GM12878 (cell line): ENCODE results near the gene TCP11L1. TPM values are rescaled to one million over a fixed set of nuclear protein-coding genes. Genes with fewer than 3 reads are reported as not detected.

Experiments used
- ATAC-seq: fragments of 200-7000 bp; cut with Tn5 transposase; 3 replicates; pipeline ENCODE4 v1.9.1; 2020; ENCODE audit warnings: mild to moderate bottlenecking, moderate library complexity
- BruUV-seq: library from RNA; stranded (reverse); fragments of 400-500 nt; replicated peaks from 2 replicates; lab custom pipeline; 2021; lab: Mats Ljungman, UMichigan
- CTCF ChIA-PET: fragments of 300-600 bp; sonication (Branson Sonifier 250); formaldehyde crosslinking; extraction: SDS; loops from one replicate; lab custom pipeline; 2021; ENCODE audit warnings: inconsistent platforms; lab: Yijun Ruan, JAX
- POLR2A ChIA-PET: fragments of 350-600 bp; formaldehyde crosslinking; extraction: SDS; loops from one replicate; lab custom pipeline; 2021; ENCODE audit warnings: inconsistent platforms; lab: Charles Lee
- RAD21 ChIA-PET: fragments of 300-600 bp; sonication (Branson Sonifier 250); formaldehyde crosslinking; loops from one replicate; lab custom pipeline; 2023; ENCODE audit warnings: antibody characterized with exemption; ENCODE audit not compliant: unreplicated experiment; lab: Charles Lee
- SMC1A ChIA-PET: fragments of 300-600 bp; sonication (Branson Sonifier 250); formaldehyde crosslinking; loops from one replicate; lab custom pipeline; 2023; ENCODE audit not compliant: unreplicated experiment, uncharacterized antibody; lab: Charles Lee
- DNase-seq: peaks from one replicate; pipeline ENCODE4 v3.0.0-alpha.2; 2011; ENCODE audit warnings: low read depth, low spot score
- FAIRE-seq: peaks from 3 replicates; lab custom pipeline; 2011; peaks lifted over from hg19 to GRCh38; lab: Jason Lieb, UNC
- H2AFZ ChIP-seq: 2 replicates; pipeline ENCODE4 v1.6.0; 2011; ENCODE audit warnings: low read depth, low read length, control low read depth; ENCODE audit not compliant: control insufficient read depth
- H3K27ac ChIP-seq: 2 replicates; pipeline ENCODE4 v1.5.1; 2011; ENCODE audit warnings: control low read depth; ENCODE audit not compliant: control insufficient read depth, insufficient read depth
- H3K27me3 ChIP-seq, 2 experiments: replicated peaks in 1 of 2; 2 replicates each; pipeline versions ENCODE4 v1.6.0 to v1.6.1; 2011; ENCODE audit warnings: low read length in 1 of 2; ENCODE audit not compliant: control insufficient read depth in 2 of 2, insufficient read depth in 2 of 2
- H3K36me3 ChIP-seq, 2 experiments: 2 replicates each; pipeline ENCODE4 v1.5.1; 2011; ENCODE audit warnings: low read length in 1 of 2; ENCODE audit not compliant: control insufficient read depth in 2 of 2, insufficient read depth in 2 of 2
- H3K4me1 ChIP-seq: 2 replicates; pipeline ENCODE4 v1.6.1; 2011; ENCODE audit warnings: mild to moderate bottlenecking, low read length, moderate library complexity, mixed read lengths; ENCODE audit not compliant: control insufficient read depth, insufficient read depth
- H3K4me2 ChIP-seq: 2 replicates; pipeline ENCODE4 v1.6.0; 2011; ENCODE audit warnings: control low read depth; ENCODE audit not compliant: control insufficient read depth, insufficient read depth
- H3K4me3 ChIP-seq: fragments of 200-600 bp; sonication (generic); 2 replicates; pipeline ENCODE4 v1.5.1; 2016
- H3K79me2 ChIP-seq: 2 replicates; pipeline ENCODE4 v1.6.0; 2011; ENCODE audit warnings: low read length; ENCODE audit not compliant: control insufficient read depth, insufficient read depth
- H3K9ac ChIP-seq: 2 replicates; pipeline ENCODE4 v1.8.0; 2011; ENCODE audit warnings: low read length, control low read depth, mixed read lengths; ENCODE audit not compliant: control insufficient read depth, insufficient read depth
- H3K9me3 ChIP-seq: replicated peaks from 3 replicates; pipeline ENCODE4 v1.5.1; 2011; ENCODE audit warnings: mild to moderate bottlenecking, low read length; ENCODE audit not compliant: control insufficient read depth, insufficient read depth
- H4K20me1 ChIP-seq: 2 replicates; pipeline ENCODE4 v1.6.0; 2011; ENCODE audit not compliant: control insufficient read depth, insufficient read depth
- CHD2 ChIP-seq: IDR thresholded peaks from 2 replicates; pipeline ENCODE4 v1.6.1; 2011; ENCODE audit warnings: low read depth, low read length, improper control_type of control experiment, borderline replicate concordance
- DPF2 ChIP-seq: fragments of 450-650 bp; IDR thresholded peaks from 2 replicates; pipeline ENCODE4 v1.6.1; 2017; ENCODE audit warnings: mild to moderate bottlenecking
- E2F8 ChIP-seq: fragments of 450-650 bp; IDR thresholded peaks from 2 replicates; pipeline ENCODE4 v1.6.1; 2018; ENCODE audit warnings: mild to moderate bottlenecking, low read depth, moderate library complexity; ENCODE audit not compliant: partially characterized antibody
- ELK1 ChIP-seq: IDR thresholded peaks from 2 replicates; pipeline ENCODE4 v1.6.1; 2012; ENCODE audit warnings: low read depth, low read length, improper control_type of control experiment
- ESRRA ChIP-seq: IDR thresholded peaks from 2 replicates; pipeline ENCODE4 v1.6.1; 2012; ENCODE audit warnings: mild to moderate bottlenecking, low read length, improper control_type of control experiment
- GATAD2B ChIP-seq: fragments of 450-650 bp; conservative IDR thresholded peaks from 2 replicates; pipeline ENCODE4 v1.6.1; 2017; ENCODE audit warnings: low read depth, mild to moderate bottlenecking, moderate library complexity
- IKZF2 ChIP-seq, 2 experiments: fragments of 450-650 bp; IDR thresholded peaks; 2 replicates each; pipeline ENCODE4 v1.6.1; 2017; ENCODE audit warnings: mild to moderate bottlenecking in 2 of 2, moderate library complexity in 2 of 2
- MTA3 ChIP-seq: IDR thresholded peaks from 2 replicates; pipeline ENCODE4 v1.6.1; 2012; ENCODE audit warnings: low read length, inconsistent platforms, borderline replicate concordance
- MXI1 ChIP-seq: fragments of 150-350 bp; IDR thresholded peaks from 2 replicates; pipeline ENCODE4 v1.6.1; 2011; ENCODE audit warnings: low read depth, mild to moderate bottlenecking, inconsistent platforms, low read length, improper control_type of control experiment
- NBN ChIP-seq: fragments of 450-650 bp; IDR thresholded peaks from 2 replicates; pipeline ENCODE4 v1.6.1; 2016
- NFYB ChIP-seq: IDR thresholded peaks from 2 replicates; pipeline ENCODE4 v1.6.1; 2011; ENCODE audit warnings: low read depth, mild to moderate bottlenecking, low read length, improper control_type of control experiment, moderate library complexity; ENCODE audit not compliant: insufficient read depth
- NRF1 ChIP-seq: conservative IDR thresholded peaks from 2 replicates; pipeline ENCODE4 v1.6.1; 2011; ENCODE audit warnings: mild to moderate bottlenecking, low read depth, low read length, improper control_type of control experiment
- PKNOX1 ChIP-seq: fragments of 450-650 bp; IDR thresholded peaks from 2 replicates; pipeline ENCODE4 v1.6.1; 2016; ENCODE audit warnings: mild to moderate bottlenecking
- RELB ChIP-seq: fragments of 450-650 bp; IDR thresholded peaks from 2 replicates; pipeline ENCODE4 v1.6.1; 2017; ENCODE audit warnings: low read depth, mild to moderate bottlenecking, moderate library complexity
- SRF ChIP-seq, 2 experiments: IDR thresholded peaks; 2 replicates each; pipeline ENCODE4 v1.6.1; 2011; ENCODE audit warnings: low read depth in 2 of 2, low read length in 2 of 2, mild to moderate bottlenecking in 1 of 2, moderate library complexity in 1 of 2
- YBX1 ChIP-seq: fragments of 450-650 bp; IDR thresholded peaks from 2 replicates; pipeline ENCODE4 v1.6.1; 2016; ENCODE audit warnings: antibody characterized with exemption
- WGBS: methylation state at CpG from one replicate; pipeline ENCODE4 v1.1.6; 2016; ENCODE audit warnings: low lambda C conversion rate; ENCODE audit not compliant: insufficient replicate concordance, insufficient coverage; ENCODE audit errors: missing lambda C conversion rate; 5-methylcytosine and 5-hydroxymethylcytosine counted together
- in situ Hi-C: fragments of 300-500 bp; cut with MboI; formaldehyde crosslinking; loops from 9 replicates; pipeline ENCODE4 v1.14.3; 2018; ENCODE audit warnings: mixed read lengths
- intact Hi-C: fragments of 100-400 bp; cut with micrococcal nuclease; formaldehyde crosslinking; loops from one replicate; pipeline ENCODE4 v1.14.2; 2022; ENCODE audit not compliant: unreplicated experiment
- polyA plus RNA-seq, 11 experiments: library from polyadenylated mRNA; depleted of rRNA in 4 of 11; unstranded in 6 of 11; stranded (reverse) in 5 of 11; fragments of >200 nt; fragmentation: Nextera tagmentation in 4 of 11; fragmentation: Illumina TruSeq in 1 of 11; extraction: Ambion mirVana in 4 of 11; extraction: Trizol in 1 of 11; gene quantifications; 1 replicate in 1 of 11; 2 replicates in 10 of 11; pipeline versions ENCODE4 v1.2.1 to v1.2.3, GENCODE V29; 2011 to 2016; ENCODE audit warnings: inconsistent platforms in 2 of 11, missing spikeins in 2 of 11, low read depth in 1 of 11
- total RNA-seq, 4 experiments: library from RNA; depleted of rRNA in 3 of 4; stranded (reverse); fragments of >200 nt in 3 of 4; fragmentation: Illumina TruSeq in 1 of 4; extraction: Trizol in 1 of 4; gene quantifications; 2 replicates each; pipeline versions ENCODE4 v1.2.1 to v1.2.3, GENCODE V29; 2013 to 2021

Gene TCP11L1
- total and polyA plus RNA-seq, 10 of the 15 experiments (the other 5 are each of a cell fraction or from before 2014, with no cell fraction given): 5.3 to 15.7 (median 13.0) TPM

- ChIA-PET POLR2A (no interaction called here), RAD21 (no interaction called here), CTCF (interaction anchor here (1.7 kb wide), 1 partner anchor 11 kb away, joined by 3 read pairs; no protein-coding TSS in a partner anchor), SMC1A (no interaction called here)
- no peak overlapping the region for H2AFZ ChIP-seq
- no peak for DNase-seq
- H3K79me2 ChIP-seq: no peaks in the 10 kb centered on the region
- H3K4me2 ChIP-seq: no peak overlapping the region
- peaks cover 1% of the 10 kb centered on the region; the same call in 2 of the 3 replicates for H3K9me3 ChIP-seq
- TF ChIP-seq ELK1 (no peak), NBN (no peak), MXI1 (no peak), NRF1 (no peak), DPF2 (no peak), E2F8 (no peak), SRF (IDR thresholded peaks at IDR 0.05; ENCODE audit: low read depth in 2 of 2, low read length in 2 of 2) (no peak), GATAD2B (no peak), PKNOX1 (no peak), IKZF2 (IDR thresholded peaks at IDR 0.05) (no peak), ESRRA (no peak), NFYB (no peak), MTA3 (no peak), YBX1 (no peak), CHD2 (no peak), RELB (no peak)
- 45% methylated on average over 3 of the region's 3 CpGs for WGBS
- ATAC-seq: no peak
- H3K36me3 ChIP-seq: no peaks in the 10 kb centered on the region
- no peaks in the 10 kb centered on the region for H3K4me1 ChIP-seq
- FAIRE-seq: no peak
- no peak overlapping the region for H3K27ac ChIP-seq
- intact Hi-C loops: no loop called here
- no peaks in the 10 kb centered on the region for H4K20me1 ChIP-seq
- in situ Hi-C loops: no loop called here
- H3K9ac ChIP-seq: no peak overlapping the region
- H3K4me3 ChIP-seq: no peak overlapping the region
- no peaks in the 10 kb centered on the region for H3K27me3 ChIP-seq
- BruUV-seq: no TSS peak
Observed at GRCh38 chr11:32991427-32991826, 47.9 kb upstream of the TCP11L1 start.
